Left lung (tissue), 10 donors: Measurements from ENCODE around the gene SETD5. TPM values are rescaled to one million over a fixed set of nuclear protein-coding genes. Genes with fewer than 3 reads are reported as not detected.
A peak's percentile ranks its signal among the peaks of the same experiment; 100 is the strongest.

Experiments
- ATAC-seq: fragments of 200-7000 bp; cut with Tn5 transposase; one replicate; pipeline ENCODE4 v1.9.1; 2020; ENCODE audit warnings: moderate library complexity
- DNase-seq, 4 donors: peaks; one replicate each; pipeline ENCODE4 v3.0.0-alpha.2; 2013 to 2020
- H3K27ac ChIP-seq, 2 donors: fragments of 200-600 bp; sonication (generic) in 1 of 2; one replicate each; pipeline versions ENCODE4 v1.5.0 to v1.8.0; 2020 to 2021
- H3K27me3 ChIP-seq, 2 donors: fragments of 200-600 bp; sonication (generic) in 1 of 2; one replicate each; pipeline versions ENCODE4 v1.5.0 to v1.8.0; 2020 to 2021
- H3K36me3 ChIP-seq, 2 donors: fragments of 200-600 bp; sonication (generic) in 1 of 2; one replicate each; pipeline versions ENCODE4 v1.5.0 to v1.8.0; 2020 to 2021
- H3K4me1 ChIP-seq, 2 donors: fragments of 200-600 bp; one replicate each; pipeline ENCODE4 v1.8.0; 2021
- H3K4me3 ChIP-seq, 2 donors: fragments of 200-600 bp; sonication (generic) in 1 of 2; one replicate each; pipeline versions ENCODE4 v1.5.0 to v1.8.0; 2020 to 2021; ENCODE audit warnings: mild to moderate bottlenecking in 1 of 2
- H3K9me3 ChIP-seq, 2 donors: fragments of 200-600 bp; sonication (generic) in 1 of 2; one replicate each; pipeline versions ENCODE4 v1.5.0 to v1.8.0; 2020 to 2021
- intact Hi-C, 2 donors: fragments of 100-400 bp; cut with DNase I; formaldehyde crosslinking; loops; one replicate each; pipeline versions ENCODE4 v1.11.2 to v1.14.2; 2022
- polyA plus RNA-seq, 6 donors: library from polyadenylated mRNA; unstranded; fragments of 120-200 nt; gene quantifications; one replicate each; pipeline ENCODE4 v1.2.1, GENCODE V29; 2013; ENCODE audit not compliant: insufficient read length in 6 of 6
- total RNA-seq, 2 donors: library from RNA; stranded (reverse); fragmentation: NEBNext Ultra II Directional; extraction: Animal tissue kit (Norgen Biotek cat#: 25700); gene quantifications; one replicate each; pipeline ENCODE4 v1.2.1, GENCODE V29; 2021
- TF ChIP-seq, protein P1 (sequence below), 2 donors: fragments of 200-600 bp; sonication (generic) in 1 of 2; IDR thresholded peaks; one replicate each; pipeline versions ENCODE4 v1.5.0 to v1.8.0; 2021; ENCODE audit warnings: antibody characterized with exemption in 2 of 2
- donor health status: DM: no; HTN: yes; CAD: no.
- donor health status: DM: no; HTN: no; CAD: no.

Gene SETD5
- total and polyA plus RNA-seq, 8 donors = 82.2 to 195 (median 177) TPM

DNA sequence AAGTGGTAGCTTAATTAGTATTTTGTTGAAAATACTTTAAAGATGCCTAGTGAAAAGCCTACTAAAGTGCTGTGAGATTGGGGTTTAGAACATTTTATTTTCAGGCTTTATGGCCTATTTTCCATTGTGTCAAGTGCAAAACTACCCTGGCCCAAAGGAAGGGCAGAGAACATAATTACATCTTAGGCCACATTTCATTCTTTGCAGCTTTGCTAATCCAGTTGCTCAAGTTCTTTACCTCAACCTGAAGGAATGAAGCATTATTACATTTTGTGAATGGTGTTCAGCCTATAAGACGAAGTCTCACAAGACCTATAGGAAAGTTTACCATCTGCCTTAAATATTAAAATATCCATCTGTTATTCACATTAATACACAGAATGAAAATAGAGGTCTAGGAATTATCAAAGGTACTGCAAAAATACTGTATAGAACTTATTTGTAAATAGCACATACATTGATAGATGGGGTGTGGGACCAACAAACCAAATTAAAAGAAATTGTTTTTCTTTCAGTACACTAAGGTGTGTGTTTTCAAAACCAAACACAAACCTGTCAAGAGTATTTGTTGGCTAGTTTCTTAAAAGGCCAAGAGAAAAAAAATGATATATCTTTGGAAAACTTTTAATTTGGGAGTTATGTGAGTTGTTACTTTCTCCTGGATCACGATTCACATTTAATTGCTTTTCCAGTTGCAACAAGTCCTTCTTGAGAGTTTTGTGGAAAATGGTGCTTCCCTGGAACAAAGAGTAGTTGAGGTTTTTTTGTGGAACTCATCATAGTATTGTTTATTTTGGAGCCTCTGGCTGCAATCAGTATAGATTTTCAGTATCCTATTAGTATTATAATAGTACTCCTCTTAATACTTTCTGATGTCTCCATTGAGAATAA, 12.0 kb upstream of the SETD5 start:
- no peak for DNase-seq
- intact Hi-C loops = loop anchor here in 1 of 2 donors (10.0 kb wide), 1 partner anchor 49 kb away; no protein-coding TSS in a partner anchor
- ATAC-seq = no peak
- TF ChIP-seq, protein P1, sequence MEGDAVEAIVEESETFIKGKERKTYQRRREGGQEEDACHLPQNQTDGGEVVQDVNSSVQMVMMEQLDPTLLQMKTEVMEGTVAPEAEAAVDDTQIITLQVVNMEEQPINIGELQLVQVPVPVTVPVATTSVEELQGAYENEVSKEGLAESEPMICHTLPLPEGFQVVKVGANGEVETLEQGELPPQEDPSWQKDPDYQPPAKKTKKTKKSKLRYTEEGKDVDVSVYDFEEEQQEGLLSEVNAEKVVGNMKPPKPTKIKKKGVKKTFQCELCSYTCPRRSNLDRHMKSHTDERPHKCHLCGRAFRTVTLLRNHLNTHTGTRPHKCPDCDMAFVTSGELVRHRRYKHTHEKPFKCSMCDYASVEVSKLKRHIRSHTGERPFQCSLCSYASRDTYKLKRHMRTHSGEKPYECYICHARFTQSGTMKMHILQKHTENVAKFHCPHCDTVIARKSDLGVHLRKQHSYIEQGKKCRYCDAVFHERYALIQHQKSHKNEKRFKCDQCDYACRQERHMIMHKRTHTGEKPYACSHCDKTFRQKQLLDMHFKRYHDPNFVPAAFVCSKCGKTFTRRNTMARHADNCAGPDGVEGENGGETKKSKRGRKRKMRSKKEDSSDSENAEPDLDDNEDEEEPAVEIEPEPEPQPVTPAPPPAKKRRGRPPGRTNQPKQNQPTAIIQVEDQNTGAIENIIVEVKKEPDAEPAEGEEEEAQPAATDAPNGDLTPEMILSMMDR (IDR thresholded peaks at IDR 0.05) = no peak
- peak overlapping the region in 1 of 2 donors; percentile 53 for H3K27ac ChIP-seq
- H3K9me3 ChIP-seq = no peaks in the 10 kb centered on the region
- H3K4me3 ChIP-seq = no peak overlapping the region
- H3K27me3 ChIP-seq = no peaks in the 10 kb centered on the region
- H3K4me1 ChIP-seq = peaks cover 0 to 28% of the 10 kb centered on the region in 2 donors
- peaks cover 0 to 76% of the 10 kb centered on the region in 2 donors for H3K36me3 ChIP-seq

DNA sequence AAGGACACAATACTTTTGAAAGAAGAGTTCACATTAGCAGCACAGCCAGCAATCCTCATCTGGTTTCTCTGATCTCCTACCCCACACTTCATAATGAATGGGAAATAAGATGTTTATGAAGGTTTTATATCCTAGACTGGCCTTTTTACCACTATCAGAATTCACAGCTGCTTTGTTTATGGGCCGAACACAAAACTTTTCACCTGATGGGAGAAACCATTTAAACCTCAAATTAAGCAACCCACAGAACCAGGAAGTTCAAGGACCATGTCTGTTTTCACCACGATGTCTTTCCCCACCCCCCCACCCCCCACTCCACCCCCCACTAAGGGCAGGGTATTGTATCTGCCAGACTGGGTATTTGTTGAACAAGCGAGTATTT, 11.3 kb upstream of the SETD5 start:
- Histone ChIP-seq H3K9me3 (no peaks in the 10 kb centered on the region), H3K4me3 (no peak overlapping the region), H3K27ac (no peak overlapping the region), H3K27me3 (no peaks in the 10 kb centered on the region), H3K36me3 (peaks cover 0 to 77% of the 10 kb centered on the region in 2 donors), H3K4me1 (peaks cover 0 to 34% of the 10 kb centered on the region in 2 donors)
- TF ChIP-seq, protein P1 (IDR thresholded peaks at IDR 0.05) = no peak
- DNase-seq (no peak), ATAC-seq (no peak)
- intact Hi-C loops = loop anchor here in 1 of 2 donors (10.0 kb wide), 1 partner anchor 49 kb away; no protein-coding TSS in a partner anchor

- H3K27me3 ChIP-seq = no peaks in the 10 kb centered on the region
- no peak overlapping the region for H3K4me3 ChIP-seq
- no peak overlapping the region for H3K27ac ChIP-seq
- H3K36me3 ChIP-seq = peaks cover 0 to 80% of the 10 kb centered on the region in 2 donors
- DNase-seq (no peak), ATAC-seq (no peak)
- H3K9me3 ChIP-seq = no peaks in the 10 kb centered on the region
- intact Hi-C loops = loop anchor here in 1 of 2 donors (10.0 kb wide), 1 partner anchor 48 kb away; no protein-coding TSS in a partner anchor
- TF ChIP-seq, protein P1 (IDR thresholded peaks at IDR 0.05) = no peak
- H3K4me1 ChIP-seq = peaks cover 0 to 41% of the 10 kb centered on the region in 2 donors
These were observed 10.7 kb upstream of the SETD5 start for GRCh38 chr3:9386501-9387321.

GRCh38 chr3:9387322-9387655, 10.1 kb upstream of the SETD5 start:
- TF ChIP-seq, protein P1 (IDR thresholded peaks at IDR 0.05) = no peak
- Histone ChIP-seq H3K27me3 (no peaks in the 10 kb centered on the region), H3K4me3 (no peak overlapping the region), H3K27ac (no peak overlapping the region), H3K36me3 (peaks cover 0 to 80% of the 10 kb centered on the region in 2 donors), H3K9me3 (no peaks in the 10 kb centered on the region), H3K4me1 (peaks cover 0 to 47% of the 10 kb centered on the region in 2 donors)
- DNase-seq = no peak
- no peak for ATAC-seq
- intact Hi-C loops = loop anchor here in 1 of 2 donors (10.0 kb wide), 1 partner anchor 48 kb away; no protein-coding TSS in a partner anchor
